ENCODE data around the gene CLTA.

DNA sequence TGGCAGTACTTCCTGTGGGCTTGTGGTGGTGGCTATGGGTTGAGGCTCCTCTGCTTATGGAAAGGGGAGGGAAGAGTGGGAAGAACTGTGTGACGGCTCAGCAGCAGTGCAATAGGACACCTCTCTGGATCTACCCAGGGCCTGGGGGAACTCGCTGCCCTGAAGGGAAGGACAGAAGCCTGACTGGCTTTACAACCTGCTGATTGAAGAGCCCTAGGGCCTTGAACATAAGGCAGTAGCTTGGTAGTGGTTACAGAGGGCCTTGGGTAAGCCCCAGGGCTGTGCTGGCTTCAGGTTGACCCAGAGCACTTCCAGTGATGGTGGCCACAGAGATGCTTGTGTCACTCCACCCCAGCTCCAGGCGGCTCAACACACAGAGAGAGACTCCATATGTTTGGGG, 16.0 kb upstream of the CLTA start:
- TF ChIP-seq, protein P1, sequence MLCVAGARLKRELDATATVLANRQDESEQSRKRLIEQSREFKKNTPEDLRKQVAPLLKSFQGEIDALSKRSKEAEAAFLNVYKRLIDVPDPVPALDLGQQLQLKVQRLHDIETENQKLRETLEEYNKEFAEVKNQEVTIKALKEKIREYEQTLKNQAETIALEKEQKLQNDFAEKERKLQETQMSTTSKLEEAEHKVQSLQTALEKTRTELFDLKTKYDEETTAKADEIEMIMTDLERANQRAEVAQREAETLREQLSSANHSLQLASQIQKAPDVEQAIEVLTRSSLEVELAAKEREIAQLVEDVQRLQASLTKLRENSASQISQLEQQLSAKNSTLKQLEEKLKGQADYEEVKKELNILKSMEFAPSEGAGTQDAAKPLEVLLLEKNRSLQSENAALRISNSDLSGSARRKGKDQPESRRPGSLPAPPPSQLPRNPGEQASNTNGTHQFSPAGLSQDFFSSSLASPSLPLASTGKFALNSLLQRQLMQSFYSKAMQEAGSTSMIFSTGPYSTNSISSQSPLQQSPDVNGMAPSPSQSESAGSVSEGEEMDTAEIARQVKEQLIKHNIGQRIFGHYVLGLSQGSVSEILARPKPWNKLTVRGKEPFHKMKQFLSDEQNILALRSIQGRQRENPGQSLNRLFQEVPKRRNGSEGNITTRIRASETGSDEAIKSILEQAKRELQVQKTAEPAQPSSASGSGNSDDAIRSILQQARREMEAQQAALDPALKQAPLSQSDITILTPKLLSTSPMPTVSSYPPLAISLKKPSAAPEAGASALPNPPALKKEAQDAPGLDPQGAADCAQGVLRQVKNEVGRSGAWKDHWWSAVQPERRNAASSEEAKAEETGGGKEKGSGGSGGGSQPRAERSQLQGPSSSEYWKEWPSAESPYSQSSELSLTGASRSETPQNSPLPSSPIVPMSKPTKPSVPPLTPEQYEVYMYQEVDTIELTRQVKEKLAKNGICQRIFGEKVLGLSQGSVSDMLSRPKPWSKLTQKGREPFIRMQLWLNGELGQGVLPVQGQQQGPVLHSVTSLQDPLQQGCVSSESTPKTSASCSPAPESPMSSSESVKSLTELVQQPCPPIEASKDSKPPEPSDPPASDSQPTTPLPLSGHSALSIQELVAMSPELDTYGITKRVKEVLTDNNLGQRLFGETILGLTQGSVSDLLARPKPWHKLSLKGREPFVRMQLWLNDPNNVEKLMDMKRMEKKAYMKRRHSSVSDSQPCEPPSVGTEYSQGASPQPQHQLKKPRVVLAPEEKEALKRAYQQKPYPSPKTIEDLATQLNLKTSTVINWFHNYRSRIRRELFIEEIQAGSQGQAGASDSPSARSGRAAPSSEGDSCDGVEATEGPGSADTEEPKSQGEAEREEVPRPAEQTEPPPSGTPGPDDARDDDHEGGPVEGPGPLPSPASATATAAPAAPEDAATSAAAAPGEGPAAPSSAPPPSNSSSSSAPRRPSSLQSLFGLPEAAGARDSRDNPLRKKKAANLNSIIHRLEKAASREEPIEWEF (IDR thresholded peaks at IDR 0.05; ENCODE audit: insufficient replicate concordance, low read depth, low read length): no peak
- TF ChIP-seq SREBF1 (IDR thresholded peaks at IDR 0.05; ENCODE audit: low read length): no peak
